ENCODE results near the gene TMC1.

The TMC1 gene

GRCh38 chr9:72576087-72576486, 54.7 kb downstream of the TMC1 start:
- DNase-seq, result no peak

DNA sequence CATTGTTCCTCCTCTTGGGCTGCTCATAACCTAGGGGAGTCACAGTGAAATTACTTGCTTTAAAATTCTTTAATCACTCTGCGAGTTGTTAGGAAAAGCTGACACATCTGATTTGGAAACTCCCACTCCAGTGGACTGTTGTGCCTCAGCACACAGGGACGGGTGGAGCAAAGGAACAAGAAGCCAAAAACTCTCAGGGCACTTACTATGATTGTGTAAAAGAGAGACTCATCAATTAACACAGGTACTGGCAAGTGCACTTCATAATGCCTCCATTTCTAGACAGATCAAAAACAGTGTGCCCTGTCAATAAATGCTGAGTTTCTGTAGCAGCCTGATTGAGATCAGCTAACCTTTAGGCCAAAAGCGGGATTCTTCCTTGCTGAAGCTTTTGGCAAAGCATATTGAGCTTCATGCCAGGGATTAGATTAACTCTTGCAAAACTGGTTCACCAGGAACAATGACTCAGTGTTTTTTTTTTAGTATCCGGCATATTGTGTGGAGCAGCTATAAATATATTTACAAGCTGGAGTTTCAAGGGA, 55.9 kb downstream of the TMC1 start:
- no peak for DNase-seq

DNA sequence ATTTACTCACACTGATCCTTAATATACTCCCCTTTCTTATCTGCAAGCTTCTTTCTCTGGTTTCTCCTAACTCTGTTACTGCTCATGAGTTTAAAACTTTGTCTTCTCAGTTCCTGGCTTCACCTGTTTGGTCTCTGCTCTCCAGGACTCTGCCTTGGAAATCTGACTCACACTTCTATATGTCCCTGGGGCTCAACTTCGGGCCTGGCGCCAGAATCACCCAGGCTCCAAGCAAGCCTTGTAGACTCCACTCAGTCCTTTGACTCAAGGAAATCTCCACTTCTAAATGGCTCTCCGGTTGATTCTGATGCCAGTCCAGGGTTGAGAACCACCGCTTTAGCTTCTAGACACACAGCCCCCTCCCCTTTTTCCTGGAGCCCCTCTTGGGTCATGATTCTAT, 57.8 kb downstream of the TMC1 start:
- no peak for DNase-seq

DNA sequence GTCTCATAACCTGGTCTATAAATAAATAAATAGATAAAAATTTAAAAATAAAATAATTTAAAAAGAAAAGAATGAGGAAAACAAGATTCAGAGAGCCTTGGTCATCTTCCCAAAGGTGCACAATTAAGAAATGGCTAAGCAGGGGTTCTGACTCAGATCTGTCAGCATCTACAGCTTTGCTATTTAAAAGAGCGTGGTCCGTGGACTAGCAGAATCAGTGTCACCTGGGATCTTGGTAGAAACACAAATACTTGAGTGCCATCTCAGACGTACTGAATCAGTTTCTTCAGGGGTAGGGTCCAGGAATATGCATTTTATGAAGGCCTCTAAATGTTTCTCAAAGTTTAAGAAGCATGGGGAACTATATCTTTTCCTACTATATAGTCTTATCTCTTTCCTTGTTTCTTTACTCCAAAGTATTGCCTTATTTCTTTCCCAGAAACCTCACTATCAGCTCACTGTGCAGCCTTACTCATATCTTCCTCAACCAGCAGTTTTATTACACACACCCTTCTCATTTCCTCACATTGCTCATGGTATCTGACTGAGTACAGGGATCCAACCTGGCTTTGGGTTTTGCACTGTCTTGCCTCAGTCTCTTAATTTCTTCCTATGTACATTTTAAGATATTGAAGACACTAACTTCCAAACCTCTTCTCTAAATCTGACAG, 58.6 kb downstream of the TMC1 start:
- no peak for DNase-seq

- DNase-seq, result no peak
Measured at GRCh38 chr9:72581694-72582093, 60.3 kb downstream of the TMC1 start.

- DNase-seq, result no peak
Measured at GRCh38 chr9:72583370-72583769, 62.0 kb downstream of the TMC1 start.

DNA sequence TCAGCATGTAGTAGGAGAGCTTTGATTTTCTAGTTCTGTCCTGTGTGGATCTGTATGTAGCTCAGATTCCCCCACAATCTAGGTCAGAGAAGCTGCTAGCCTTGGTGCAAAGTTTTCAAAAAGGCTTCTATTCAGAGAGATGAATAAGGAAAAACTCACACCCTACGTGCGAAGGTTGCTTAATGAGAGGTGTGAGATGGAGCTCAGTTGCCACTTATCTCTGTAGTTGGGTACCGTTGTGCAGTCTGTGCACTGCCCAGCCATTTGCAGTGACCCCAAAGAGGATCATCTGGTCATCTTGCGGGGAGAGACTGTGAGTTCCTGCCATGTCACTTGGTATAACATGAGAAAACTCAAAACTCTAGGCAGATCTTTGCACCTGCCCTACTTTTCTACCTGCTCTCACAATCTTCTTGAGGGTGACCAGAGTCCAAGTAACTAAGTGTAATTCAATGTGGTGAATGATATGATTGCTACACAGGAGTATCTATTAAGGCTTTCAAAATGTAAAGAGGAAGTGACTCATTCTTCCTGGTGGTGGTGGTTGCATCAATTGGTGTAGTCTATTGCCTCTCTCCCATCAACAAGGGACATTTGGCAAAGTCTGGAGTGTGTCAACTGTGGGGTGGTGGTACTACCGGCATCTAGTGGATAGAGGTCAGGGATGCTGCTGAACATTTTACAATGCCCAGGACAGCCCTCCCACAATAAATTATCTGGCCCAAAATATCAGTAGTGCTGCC, 65.2 kb downstream of the TMC1 start:
- peak; percentile 43 to 68 for DNase-seq

GRCh38 chr9:72588336-72588735, 66.9 kb downstream of the TMC1 start:
- no peak for DNase-seq

- DNase-seq, result peak in 1 of 2 donors; percentile 6
Measured at GRCh38 chr9:72589667-72590521, 68.5 kb downstream of the TMC1 start.

- DNase-seq, result no peak
Measured at GRCh38 chr9:72590824-72591223, 69.4 kb downstream of the TMC1 start.

DNA sequence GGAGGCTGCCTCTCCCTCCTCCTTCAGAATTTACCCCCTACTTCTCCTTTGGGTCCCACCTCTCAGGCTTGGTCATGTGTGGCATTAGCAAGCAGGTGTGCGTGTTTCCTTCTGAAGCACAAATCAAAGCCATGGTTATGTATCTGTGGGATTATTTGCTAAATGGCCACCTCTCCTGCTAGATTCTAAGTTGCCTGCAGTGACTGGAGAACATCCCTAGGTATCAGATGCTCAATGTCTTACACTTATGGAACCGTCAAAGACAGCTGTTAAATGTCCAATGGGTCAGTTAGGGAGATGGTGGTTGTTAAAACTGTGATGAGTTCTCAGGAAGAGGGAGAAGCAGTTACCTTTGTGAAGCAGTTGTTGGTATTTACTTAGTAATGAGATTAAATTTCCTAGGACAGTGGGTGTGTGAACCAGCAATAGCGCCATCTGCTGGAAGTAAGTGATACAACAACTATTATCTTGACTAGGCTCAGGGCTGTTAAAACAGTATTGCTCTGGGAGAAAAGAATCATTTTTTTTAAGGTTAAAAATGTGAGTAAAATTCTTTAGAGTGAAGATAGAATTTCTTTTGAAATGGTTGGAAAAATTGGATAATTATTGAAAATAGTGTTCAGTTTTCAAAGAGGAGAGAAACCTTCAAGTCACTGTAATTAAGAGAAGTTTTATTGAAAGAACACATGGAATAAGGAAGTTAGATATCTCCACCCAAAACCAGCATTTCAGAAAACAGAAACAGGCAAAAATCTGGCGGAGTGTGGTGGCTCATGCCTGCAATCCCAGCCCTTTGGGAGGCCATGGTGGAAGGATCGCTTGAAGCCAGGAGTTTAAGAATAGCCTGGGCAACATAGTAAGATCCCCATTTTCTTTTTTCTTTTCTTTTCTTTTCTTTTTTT, 71.3 kb downstream of the TMC1 start:
- peak; percentile 19 to 57 for DNase-seq

GRCh38 chr9:72596451-72597180, 75.2 kb downstream of the TMC1 start:
- no peak for DNase-seq

GRCh38 chr9:72597181-72597517, 75.7 kb downstream of the TMC1 start:
- no peak for DNase-seq

- no peak for DNase-seq
Measured at GRCh38 chr9:72597601-72598000, 76.2 kb downstream of the TMC1 start.

DNA sequence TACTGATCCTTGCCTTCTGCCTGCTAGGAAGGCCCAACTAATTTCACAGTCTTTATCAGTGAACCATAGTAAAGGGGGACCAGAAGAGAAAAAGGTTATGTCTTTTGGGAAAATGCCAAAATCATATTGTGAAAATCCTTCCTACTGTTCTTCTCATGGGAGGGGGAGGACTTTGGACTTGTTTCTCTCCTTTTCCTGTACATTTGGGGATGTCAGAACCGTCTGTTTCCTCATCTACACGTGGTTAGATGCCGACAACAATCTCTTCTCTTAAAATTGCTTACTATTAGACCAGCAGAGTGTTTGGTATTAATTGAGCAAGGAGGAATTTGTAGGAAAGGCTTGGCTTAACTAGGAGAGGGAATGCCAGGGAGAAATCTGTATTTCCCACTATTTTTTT, 77.2 kb downstream of the TMC1 start:
- DNase-seq, result no peak

DNA sequence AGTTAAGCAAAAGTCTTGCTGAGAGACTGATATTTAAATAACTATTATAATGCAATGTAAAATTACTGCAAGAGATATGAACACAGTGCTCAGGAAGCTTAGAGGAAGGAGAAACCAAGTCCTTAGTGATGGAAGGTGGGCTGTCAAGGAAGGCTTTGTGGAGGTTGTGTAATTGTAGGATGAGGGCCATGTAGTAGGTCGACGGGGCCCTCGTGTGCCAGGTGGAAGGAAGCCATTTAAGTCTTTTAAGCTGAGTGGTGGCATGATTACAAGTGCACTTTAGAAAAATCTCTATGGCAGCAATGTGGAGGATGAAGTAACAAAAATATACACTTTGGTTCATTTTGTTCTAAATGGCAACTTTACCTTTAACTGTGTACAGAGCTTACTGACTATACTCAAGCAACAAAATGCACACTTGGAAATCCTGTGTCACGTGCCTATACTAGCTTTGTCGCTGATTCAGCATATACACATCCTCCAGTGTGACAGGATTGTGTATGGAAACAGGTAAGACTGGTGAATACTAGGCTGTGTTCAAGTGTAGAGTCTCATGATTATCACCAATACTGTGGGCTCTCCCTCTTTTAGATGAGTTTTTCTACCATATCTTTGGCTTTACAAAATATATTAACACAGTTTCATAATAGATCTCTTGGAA, 78.6 kb downstream of the TMC1 start:
- DNase-seq, result no peak

DNA sequence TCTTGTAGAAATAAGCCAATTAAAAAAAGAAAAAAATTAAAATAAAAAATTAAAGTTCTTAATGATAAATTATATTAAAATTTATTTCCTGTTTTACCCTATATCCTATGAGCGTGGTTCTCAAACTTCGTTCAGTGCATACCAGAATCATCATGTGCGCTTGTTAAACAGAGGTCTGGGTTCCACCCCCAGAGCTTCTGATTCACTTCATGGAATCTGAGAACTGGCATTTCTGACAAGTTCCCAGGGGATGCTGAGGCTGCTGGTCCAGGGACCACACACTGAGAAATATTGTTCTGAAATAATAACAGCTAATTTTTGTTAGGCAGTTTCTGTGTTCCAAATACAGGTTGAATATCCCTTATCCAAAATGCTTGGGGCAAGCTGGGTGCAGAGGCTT, 79.3 kb downstream of the TMC1 start:
- no peak for DNase-seq

DNA sequence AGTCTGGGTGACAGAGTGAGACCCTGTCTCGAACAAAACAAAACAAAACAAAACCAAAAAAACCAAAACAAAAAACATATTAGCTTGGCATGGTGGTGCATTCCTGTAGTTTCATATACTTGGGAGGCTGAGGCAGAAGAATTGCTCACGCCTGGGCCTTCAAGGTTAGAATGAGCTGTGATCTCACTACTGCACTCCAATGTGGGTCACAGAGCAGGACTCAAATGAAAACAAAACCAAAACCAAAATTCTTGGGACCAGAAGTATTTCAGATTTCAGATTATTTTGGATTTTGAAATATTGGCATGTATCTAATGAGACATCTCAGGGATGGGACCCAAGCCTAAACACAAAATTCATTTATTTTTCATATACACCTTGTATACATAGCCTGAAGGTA, 80.2 kb downstream of the TMC1 start:
- DNase-seq, result no peak

DNA sequence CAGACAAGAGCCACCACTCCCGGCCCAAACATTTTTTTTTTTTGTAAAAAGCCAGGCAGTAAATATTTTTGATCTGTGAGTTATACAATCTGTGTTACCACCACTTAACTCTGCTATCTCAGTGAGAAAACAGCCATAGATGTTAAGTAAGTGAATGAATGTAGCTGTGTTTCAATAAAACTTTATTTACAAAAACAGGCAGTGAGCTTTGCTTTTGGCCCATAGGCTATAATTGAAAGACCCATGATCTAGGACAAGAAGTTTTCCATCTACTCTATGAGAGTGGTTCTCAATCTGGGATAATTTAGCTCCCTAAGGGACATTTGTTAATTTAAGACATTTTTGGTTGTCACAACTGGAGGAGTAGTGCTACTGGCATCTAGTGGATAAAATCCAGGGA, 91.0 kb downstream of the TMC1 start:
- DNase-seq, result no peak

GRCh38 chr9:72614067-72614466, 92.7 kb downstream of the TMC1 start:
- no peak for DNase-seq

GRCh38 chr9:72615931-72616330, 94.5 kb downstream of the TMC1 start:
- DNase-seq, result no peak

Data from CD4-positive, alpha-beta T cell treated with Interleukin-1 beta for 1 hour (primary cell).